Heart left ventricle (tissue), 16 donors: ENCODE data around the gene TMEM128. TPM values are rescaled to one million over a fixed set of nuclear protein-coding genes. Genes with fewer than 3 reads are reported as not detected.
"Not testable (repeated sequence)": the region's sequence is repeated elsewhere in the genome, so short reads cannot be mapped to it uniquely, and the experiment has no call there.

Experiments used
- ATAC-seq, 4 donors: fragments of 200-7000 bp; cut with Tn5 transposase; one replicate each; pipeline ENCODE4 v1.9.1; 2020 to 2022; ENCODE audit warnings: moderate library complexity in 4 of 4, mild to moderate bottlenecking in 3 of 4, moderate number of reproducible peaks in 1 of 4
- DNase-seq, 5 donors: peaks; one replicate each; pipeline ENCODE4 v3.0.0-alpha.2; 2020
- H3K27ac ChIP-seq, 12 donors: fragments of 200-600 bp; sonication (generic) in 4 of 12; one replicate each; pipeline versions ENCODE4 v1.5.0 to v1.8.0; 2016 to 2022; ENCODE audit warnings: mild to moderate bottlenecking in 2 of 12
- H3K27me3 ChIP-seq, 9 donors: fragments of 200-600 bp; sonication (generic) in 2 of 9; one replicate each; pipeline versions ENCODE4 v1.5.1 to v1.8.0; 2016 to 2022; ENCODE audit warnings: mild to moderate bottlenecking in 3 of 9
- H3K36me3 ChIP-seq, 9 donors: fragments of 200-600 bp; sonication (generic) in 2 of 9; one replicate each; pipeline versions ENCODE4 v1.5.0 to v1.8.0; 2018 to 2022; ENCODE audit warnings: mild to moderate bottlenecking in 2 of 9
- H3K4me1 ChIP-seq, 12 donors: fragments of 200-600 bp; sonication (generic) in 4 of 12; one replicate each; pipeline versions ENCODE4 v1.5.0 to v1.8.0; 2016 to 2022; ENCODE audit warnings: mild to moderate bottlenecking in 3 of 12
- H3K4me3 ChIP-seq, 12 donors: fragments of 200-600 bp; sonication (generic) in 4 of 12; one replicate each; pipeline versions ENCODE4 v1.5.0 to v1.8.0; 2017 to 2022; ENCODE audit warnings: mild to moderate bottlenecking in 9 of 12, moderate library complexity in 4 of 12
- H3K9me3 ChIP-seq, 12 donors: fragments of 200-600 bp; sonication (generic) in 4 of 12; one replicate each; pipeline versions ENCODE4 v1.5.0 to v1.8.0; 2016 to 2022; ENCODE audit warnings: mild to moderate bottlenecking in 1 of 12
- CTCF ChIP-seq, 12 donors: fragments of 200-600 bp; sonication (generic) in 4 of 12; IDR thresholded peaks; one replicate each; pipeline versions ENCODE4 v1.5.0 to v1.8.0; 2018 to 2022; ENCODE audit warnings: antibody characterized with exemption in 12 of 12, mild to moderate bottlenecking in 5 of 12
- POLR2A ChIP-seq, 2 donors: fragments of 450-650 bp; IDR thresholded peaks; one replicate each; pipeline ENCODE4 v1.6.1; 2017; ENCODE audit warnings: antibody characterized with exemption in 2 of 2, mild to moderate bottlenecking in 2 of 2, moderate library complexity in 2 of 2
- WGBS, 4 donors: extraction: QIAGEN DNeasy Blood & Tissue Kit in 2 of 4; methylation state at CpG; one replicate each; pipeline versions ENCODE4 v1.1.5 to v1.1.7; 2013 to 2018; 5-methylcytosine and 5-hydroxymethylcytosine counted together
- intact Hi-C, 10 donors: fragments of 100-400 bp; cut with DNase I; formaldehyde crosslinking; loops; one replicate each; pipeline versions ENCODE4 v1.11.1 to v1.14.2; 2022
- polyA plus RNA-seq, 2 donors: library from polyadenylated mRNA; stranded (reverse); fragments of 200-250 nt; gene quantifications; one replicate each; pipeline ENCODE4 v1.2.3, GENCODE V29; 2013
- total RNA-seq, 9 donors: library from RNA; depleted of rRNA in 2 of 9; stranded (reverse); fragments of >200 nt in 2 of 9; fragmentation: NEBNext Ultra II Directional in 3 of 9; extraction: Animal tissue kit (Norgen Biotek cat#: 25700) in 3 of 9; gene quantifications; one replicate each; pipeline versions ENCODE4 v1.1.0 to v1.2.4, GENCODE V29; 2016 to 2023
- donor health status: ischemic (EF 13 %, LVEDD 7.1; RV severe dilation, severe dysfunction).
- donor health status: healthy with polysubstance abuse.
- donor health status: DM: no; HTN: yes; CAD: no.
- donor health status: DM: no; HTN: no; CAD: no.
- donor health status: ischemic (EF 25% LVEDD 6.9; RV normal size, moderate dysfunction).
- donor health status: ischemic (EF 25% LVEDD 5.7; RV mildly dilated, moderate dysfunction).
- donor health status: healthy.
- donor health status: DM: yes; HTN: yes; CAD: no.
- donor health status: ischemic (EF 35%, LVEDD 5.7; RV mildly dilated, moderate dysfunction).
- donor health status: nonischemic (EF 11% LVEDD 7.7; RV severe dilation, severe dysfunction).
- donor health status: DM: yes; HTN: yes; CAD: no.
- donor health status: PGD.
- donor health status: ischemic (EF 29% LVEDD 5.4; RV normal size, mild dysfunction).
- donor health status: nonischemic (EF 23%, LVEDD 6.1; RV moderate dilation, normal function).

The TMEM128 gene
- total and polyA plus RNA-seq, 11 donors = 5.1 to 15.5 (median 12.2) TPM

GRCh38 chr4:4195354-4195753 lies 52.7 kb downstream of the TMEM128 start:
- ATAC-seq (no peak), DNase-seq (no peak)
- H3K4me3 ChIP-seq = no peak overlapping the region
- 77 to 92% (median 88%) methylated on average over 2 to 3 of the region's 3 CpGs for WGBS, 4 donors
- peaks cover 0 to 12% (median 0%) of the 10 kb centered on the region in 9 donors for H3K27me3 ChIP-seq
- intact Hi-C loops = no loop called here
- H3K27ac ChIP-seq = no peak overlapping the region
- H3K4me1 ChIP-seq = no peaks in the 10 kb centered on the region
- H3K9me3 ChIP-seq = no peaks in the 10 kb centered on the region
- no peaks in the 10 kb centered on the region for H3K36me3 ChIP-seq
- TF ChIP-seq POLR2A (IDR thresholded peaks at IDR 0.05) (no peak), CTCF (IDR thresholded peaks at IDR 0.05) (no peak)

- WGBS, 4 donors = 86 to 90% (median 88%) methylated on average over 3 of the region's 3 CpGs
- ATAC-seq, H3K9me3 ChIP-seq, H3K4me1 ChIP-seq, H3K4me3 ChIP-seq, H3K36me3 ChIP-seq, H3K27ac ChIP-seq, intact Hi-C loops, DNase-seq: not testable (repeated sequence)
- H3K27me3 ChIP-seq = peaks cover 0 to 22% (median 0%) of the 10 kb centered on the region in 9 donors
These were observed 59.5 kb downstream of the TMEM128 start for GRCh38 chr4:4188557-4188956.

Other genes starting within 250 kb of the TMEM128 start
- gene OTOP1, start 21.3 kb downstream of the TMEM128 start, total RNA-seq = not detected
- gene OTOP1, start 21.3 kb downstream of the TMEM128 start, polyA plus RNA-seq = not detected
- gene LYAR, start 41.9 kb upstream of the TMEM128 start, total RNA-seq = 10 to 100 TPM in 5 of 9 donors, 1 to 10 TPM in 4; 8.6 to 15.6 (median 12.2) TPM
- 10 to 100 TPM; 14.3 to 16.6 TPM for gene LYAR, start 41.9 kb upstream of the TMEM128 start, polyA plus RNA-seq
- 1 to 10 TPM; 2.9 to 6.7 (median 4.7) TPM for gene ZBTB49, start 42.0 kb upstream of the TMEM128 start, total RNA-seq
- 1 to 10 TPM; 1.1 to 2.0 TPM for gene ZBTB49, start 42.0 kb upstream of the TMEM128 start, polyA plus RNA-seq
- 10 to 100 TPM in 2 of 9 donors, 1 to 10 TPM in 7; 2.1 to 19.7 (median 3.4) TPM for gene NSG1, start 138.9 kb upstream of the TMEM128 start, total RNA-seq
- gene NSG1, start 138.9 kb upstream of the TMEM128 start, polyA plus RNA-seq = 1 to 10 TPM; 3.2 to 4.8 TPM